Measurements from ENCODE around the gene INKA2.
A peak's percentile ranks its signal among the peaks of the same experiment; 100 is the strongest.
"Not testable (repeated sequence)": the region's sequence is repeated elsewhere in the genome, so short reads cannot be mapped to it uniquely, and the experiment has no call there.

Gene INKA2

DNA sequence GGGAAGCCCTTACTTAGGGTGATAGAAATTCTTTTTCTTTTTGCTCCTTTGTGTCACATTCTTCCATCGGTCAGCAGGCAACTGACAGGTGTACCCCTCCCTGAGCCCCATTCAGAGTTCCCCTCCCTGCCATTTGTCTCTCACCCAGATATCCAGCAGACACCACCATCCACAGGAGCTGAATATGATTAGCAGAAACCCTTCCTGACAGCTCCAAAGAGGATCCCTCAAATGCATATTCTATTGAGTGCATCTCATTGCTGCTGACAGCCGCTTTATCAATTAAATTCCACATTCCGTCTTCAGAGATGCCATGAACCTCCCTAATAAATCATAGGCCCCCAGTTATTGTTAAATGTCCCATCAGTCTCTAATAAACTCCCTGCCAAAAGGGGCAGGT is 10.4 kb upstream of the INKA2 start:
- DNase-seq, result no peak

DNA sequence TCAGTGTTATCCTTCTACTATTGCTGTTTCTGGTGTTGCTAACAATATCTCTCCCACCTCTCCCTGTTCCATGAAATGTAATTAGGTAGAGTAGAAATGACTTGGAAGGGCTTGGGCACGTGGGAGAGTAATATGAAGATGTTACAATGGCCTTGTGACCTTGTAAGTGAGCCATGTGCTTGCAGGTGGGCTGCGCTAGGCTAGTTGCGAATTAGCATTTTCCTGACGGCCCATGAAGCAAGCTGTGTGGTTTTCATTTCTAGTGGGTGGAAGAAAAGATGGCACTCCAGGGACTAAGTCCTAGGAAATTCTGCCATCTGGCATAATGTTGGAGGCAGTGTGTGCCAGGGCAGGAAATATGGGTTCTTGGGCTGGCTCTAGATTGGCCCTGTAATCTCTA is 8.8 kb upstream of the INKA2 start:
- no peak for DNase-seq

DNA sequence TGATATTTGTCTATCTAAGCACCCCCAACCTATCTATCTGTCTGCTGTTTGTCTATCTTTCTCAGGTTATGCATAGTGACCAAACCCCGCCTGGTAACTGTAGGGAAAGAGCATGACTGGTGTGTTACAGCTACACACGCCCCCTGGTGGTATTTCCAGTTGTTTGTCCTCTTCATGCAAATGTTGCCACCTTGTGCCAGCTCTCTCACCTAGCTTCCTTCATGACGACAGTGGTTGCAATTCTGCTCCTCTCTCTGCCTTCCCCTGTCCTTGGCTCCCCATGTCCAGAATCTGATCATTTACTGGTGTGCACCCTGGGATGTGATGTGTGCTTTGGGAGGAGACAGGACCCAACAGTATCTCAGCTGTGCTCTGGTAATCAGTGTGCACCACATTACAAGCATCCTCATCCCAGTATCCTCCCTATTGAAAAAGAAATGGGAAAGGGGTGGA is 8.1 kb upstream of the INKA2 start:
- peak in 1 of 4 experiments; percentile 2 for DNase-seq

DNA sequence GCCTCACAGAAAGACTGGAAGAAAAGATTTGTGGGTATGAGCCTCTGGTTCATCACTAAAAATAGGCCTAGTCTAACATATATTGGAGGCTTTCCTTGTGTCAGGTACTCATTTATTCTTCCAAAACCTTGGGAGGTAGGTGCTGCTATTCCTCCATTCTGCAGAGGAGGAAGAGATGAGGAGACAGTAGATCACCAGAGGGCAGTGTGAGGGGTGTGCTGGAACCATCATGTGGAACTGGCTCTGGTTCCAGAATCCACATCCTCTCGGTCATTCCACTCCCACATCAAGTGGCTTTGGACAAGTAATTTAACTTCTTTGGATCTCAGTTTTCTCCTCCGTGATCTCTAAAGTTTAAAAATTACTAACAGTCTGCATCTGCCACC is 7.4 kb upstream of the INKA2 start:
- no peak for DNase-seq

DNA sequence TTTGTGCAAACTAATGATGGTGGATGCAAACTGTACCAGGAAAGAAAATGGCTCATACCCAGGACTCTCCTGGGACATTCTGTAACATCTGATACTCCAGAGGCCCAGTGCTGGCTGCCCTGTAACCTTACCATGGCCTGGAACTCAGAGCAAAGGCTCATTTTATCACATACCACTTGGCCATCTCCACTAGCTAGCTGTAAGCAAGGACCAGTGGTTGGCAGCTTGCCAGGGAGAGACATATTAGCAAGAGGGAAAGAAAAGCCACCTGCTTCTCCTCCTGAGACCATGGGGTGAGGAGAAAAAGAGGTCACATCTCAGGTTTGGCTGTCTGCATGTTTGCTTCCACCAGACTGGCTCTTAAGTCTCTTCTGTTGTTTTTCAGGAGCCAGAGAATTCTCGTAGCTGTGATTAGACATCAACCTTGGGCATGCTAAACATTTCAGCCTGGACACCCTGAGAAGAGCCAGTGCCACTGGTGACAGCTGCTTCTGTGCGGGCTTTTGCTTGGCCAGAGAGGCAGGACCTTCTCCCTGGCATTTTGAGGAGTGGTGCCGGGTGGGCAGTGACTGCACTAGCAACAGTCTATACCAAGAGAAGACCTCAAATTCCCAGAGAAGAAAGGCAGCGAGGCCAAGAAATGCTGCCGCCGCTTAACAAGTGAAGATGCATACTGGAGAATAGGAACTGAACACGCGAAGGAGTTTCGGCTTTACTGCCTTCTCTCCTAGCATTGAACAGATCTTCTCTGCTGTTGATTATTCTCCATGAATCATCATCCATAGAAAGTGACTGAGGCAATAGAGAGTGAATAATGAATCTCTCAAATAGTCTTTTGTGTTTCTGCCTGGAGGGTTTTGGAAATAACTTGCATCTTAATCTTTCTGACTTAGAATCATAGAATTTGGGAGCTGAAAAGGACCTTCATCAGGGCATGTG is 6.7 kb upstream of the INKA2 start:
- DNase-seq, result no peak

DNA sequence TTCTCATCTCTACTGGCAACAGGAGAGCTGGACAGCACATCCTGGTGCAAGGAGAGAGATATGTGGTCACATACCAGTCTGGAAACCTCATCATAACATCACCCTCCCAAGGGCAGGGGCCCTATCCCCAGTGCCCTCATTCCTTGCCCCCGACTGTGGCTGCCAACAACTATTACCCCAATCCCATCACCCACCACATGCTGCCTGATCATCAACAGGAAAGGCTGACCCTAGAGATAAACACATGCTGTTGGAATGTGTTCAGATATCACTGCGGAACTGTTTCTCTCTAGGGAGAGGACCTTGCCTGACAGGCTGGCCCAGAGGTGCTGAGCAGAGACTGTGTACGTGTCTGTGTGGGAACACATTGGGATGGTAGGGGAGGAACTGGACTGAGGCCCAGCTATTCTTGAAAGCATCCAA is 4.5 kb upstream of the INKA2 start:
- no peak for DNase-seq

DNA sequence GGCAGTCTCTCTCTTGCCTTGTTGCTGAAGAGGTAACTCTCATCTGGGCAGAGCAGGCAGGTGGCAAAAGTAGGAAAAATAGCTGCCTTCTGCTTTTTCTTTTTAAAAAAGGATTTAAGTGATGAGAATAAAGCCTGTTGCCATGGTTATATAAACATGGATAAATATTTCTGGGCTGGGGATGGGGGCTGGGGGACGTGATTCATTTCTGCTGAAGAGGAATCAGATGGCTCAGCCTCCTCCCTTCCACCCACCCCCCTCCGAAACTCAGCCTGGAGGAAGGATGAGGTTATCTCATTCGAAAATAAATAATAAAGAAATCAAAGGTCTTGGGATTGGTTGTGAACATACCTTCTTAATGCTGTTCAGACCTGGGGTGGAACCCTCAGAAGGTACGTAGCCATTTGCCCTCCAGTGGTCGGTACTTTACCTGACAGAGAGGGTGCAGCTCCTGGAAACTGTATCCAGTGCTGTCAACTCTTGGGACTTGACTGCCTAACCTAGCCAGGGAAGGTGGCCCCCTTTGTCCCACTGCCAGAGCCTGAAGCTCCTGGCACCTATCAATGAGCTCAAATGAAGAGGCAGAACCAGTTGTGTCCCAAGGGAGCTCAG is 3.8 kb upstream of the INKA2 start:
- no peak for DNase-seq

DNA sequence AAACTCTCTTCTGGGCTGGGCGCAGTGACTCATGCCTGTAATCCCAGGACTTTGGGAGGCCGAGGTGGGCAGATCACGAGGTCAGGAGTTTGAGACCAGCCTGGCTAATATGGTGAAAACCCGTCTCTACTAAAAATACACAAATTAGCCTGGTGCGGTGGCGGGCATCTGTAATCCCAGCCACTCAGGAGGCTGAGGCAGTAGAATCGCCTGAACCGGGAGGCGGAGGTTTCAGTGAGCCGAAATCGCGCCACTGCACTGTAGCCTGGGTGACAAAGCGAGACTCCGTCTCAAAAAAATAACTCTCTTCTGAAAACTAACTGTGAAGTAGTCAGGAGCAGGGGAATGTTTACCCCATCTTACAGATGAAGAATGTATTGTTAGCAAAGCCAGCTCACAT is 3.1 kb upstream of the INKA2 start:
- DNase-seq, result not testable (repeated sequence)

DNA sequence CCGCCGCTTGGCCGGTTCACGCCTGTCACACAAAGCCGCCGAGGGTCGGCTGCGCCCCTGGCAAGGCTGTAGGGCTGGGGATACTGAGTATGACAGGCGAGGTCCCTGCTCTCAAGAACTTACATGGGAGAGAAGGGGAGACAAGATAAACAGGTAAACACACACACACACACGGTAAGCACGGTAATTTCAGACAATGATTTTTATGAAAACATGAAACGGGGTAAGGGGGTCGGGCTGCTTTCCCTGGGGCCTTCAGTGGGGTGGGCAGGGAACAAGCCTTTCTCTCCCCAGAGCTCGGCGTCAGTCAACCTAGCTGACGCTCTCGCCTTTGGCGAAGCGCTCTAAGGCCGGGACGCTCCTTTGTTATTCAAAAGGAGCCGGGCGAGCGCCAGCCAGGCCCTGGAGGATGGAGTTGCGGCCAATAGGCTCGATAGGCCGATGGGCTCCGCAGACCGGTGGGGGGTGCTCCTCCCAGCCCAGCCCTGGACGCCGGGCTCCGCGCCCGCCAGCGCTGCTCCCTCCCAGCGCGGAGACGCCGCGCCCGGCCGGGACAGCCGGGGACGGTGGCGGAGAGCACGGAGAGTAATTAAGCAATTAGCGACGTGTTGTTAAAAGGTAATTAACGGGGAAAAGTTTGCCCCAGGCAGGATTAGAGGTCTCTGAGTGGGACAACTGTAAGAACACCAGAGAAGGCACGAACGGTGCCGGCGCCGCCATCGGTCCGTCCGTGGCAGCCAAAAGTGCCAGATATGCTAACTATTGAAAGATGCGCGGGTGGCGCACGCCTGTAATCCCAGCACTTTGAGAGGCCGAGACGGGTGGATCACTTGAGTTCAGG is 950 bp upstream of the INKA2 start:
- DNase-seq, result peak in 1 of 4 experiments; percentile 7

DNA sequence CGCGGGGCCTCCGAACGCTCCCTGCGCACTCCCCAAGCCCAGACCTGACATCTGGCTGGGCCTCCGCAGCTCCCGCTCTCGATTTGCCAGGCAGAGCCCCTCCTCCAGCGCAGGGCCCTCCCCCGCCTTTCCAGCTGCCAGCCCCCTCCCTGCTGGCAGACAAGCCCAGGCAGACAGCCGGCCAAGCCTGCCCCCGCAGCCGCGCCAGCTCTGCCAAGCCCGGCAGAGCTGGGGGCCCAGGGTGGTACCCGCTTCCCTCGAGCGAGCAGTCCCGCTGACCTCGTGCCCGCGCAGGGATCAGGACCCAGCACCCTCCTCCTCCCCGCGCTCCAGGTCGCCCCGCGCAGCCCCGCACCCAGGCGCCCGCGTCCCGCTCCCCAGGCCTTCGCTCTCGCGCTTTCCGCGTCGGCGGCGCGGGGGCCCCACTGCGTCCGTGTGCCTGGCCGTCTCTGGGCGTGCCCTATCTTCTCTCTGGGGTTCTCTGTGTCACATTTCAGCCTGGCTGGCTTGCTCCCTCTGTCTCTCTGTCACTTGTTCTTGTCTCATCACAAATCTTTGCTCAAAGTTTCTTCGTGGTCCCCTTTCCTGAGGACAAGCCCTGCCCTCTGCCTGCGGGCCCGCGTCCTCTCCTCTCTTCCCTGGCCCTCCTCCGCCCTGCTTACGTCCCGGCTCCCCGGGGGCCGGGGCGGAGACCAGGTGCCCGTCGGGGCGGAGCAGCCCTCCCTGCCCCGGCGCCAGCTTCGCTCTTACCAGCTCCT is 580 bp downstream of the INKA2 start:
- DNase-seq, result peak in 1 of 4 experiments; percentile 15

DNA sequence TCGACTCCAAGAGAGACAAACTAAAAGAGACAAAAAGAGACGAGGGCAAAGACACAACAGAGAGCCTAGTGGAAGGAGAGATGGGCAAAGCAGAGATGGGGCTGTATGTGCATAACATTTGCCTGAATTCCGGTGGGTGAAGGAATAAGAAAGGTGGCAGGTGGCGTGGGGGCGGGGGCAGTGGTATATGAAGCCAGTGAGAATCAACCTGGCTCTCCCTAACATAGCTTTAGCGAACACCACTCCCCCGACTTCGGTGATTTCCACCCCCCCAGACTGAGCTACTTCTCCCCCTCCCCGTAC is 1.1 kb downstream of the INKA2 start:
- DNase-seq, result no peak

DNA sequence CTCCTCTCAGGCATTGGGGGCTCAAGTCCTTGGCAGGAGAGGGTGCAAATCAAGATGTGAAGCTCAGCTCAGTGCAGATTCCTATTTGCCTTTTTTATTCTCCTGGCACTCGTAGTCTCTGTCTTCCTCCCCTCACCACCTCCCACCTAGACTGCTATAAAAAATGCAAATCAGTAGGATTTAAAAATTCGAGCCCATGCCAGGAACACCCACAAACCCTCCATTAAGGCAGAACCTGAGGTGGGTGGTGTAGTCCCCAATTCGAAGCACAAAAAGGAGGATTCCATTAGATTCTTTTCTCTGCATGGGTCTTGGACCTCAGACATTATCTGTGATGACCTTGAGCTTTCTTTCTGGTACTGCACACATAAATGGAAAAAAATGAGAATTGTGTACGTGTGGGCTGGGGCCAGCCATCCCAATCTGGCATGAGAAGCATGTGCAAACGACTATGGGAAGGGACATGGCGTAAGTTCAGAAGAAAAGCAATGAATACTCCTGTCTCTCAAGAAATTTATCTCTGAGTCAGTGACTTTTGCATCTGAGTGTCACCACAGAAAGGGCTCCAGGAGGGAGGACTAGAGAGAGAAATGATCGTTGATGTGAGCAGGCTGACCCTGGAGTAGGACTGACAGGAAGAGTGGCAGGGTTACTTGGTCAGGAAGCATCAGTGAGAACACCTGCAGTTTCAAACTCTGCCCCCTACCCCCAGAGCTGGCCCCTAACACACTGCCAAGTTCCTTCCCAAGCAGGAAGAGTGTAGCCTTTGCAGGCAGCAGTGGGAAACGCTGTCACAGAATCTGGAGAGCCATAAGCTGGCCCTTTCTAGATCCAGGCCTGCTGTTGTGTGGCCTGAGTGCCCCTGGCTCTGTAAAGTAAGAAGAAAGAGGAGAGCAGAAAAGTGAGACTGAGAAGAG is 1.7 kb downstream of the INKA2 start:
- DNase-seq, result no peak

DNA sequence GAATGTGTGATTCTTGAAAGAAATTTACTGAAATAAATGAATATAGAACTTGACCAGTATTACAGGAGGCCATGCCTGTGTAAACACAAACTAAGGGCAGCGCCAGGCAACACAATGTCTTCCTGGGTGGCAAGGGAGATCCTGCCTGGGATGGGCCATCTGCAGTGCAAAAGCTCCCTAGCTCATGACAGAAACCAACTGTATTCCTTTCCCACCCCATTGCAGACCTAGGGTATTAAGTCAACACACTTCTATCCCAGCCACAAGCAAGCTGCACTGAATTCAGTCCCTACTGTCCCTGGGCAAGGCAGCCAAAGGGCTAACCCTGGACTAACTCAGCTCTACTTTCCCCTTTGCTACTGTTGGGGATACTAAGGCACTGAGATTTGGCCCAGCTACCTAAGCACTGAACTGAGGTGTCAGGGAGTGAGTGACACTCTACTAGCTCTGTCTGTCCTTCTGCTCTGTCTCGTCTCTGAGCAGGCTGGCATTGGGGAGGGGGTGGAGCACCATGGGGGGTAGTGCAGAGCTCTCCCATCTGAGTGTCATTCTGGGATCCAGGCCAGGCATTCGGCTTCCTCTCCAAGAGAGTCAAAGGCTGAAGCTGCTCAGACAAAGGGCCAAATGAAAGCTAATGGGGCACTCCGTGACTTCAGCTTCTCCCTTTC is 2.5 kb downstream of the INKA2 start:
- DNase-seq, result no peak

DNA sequence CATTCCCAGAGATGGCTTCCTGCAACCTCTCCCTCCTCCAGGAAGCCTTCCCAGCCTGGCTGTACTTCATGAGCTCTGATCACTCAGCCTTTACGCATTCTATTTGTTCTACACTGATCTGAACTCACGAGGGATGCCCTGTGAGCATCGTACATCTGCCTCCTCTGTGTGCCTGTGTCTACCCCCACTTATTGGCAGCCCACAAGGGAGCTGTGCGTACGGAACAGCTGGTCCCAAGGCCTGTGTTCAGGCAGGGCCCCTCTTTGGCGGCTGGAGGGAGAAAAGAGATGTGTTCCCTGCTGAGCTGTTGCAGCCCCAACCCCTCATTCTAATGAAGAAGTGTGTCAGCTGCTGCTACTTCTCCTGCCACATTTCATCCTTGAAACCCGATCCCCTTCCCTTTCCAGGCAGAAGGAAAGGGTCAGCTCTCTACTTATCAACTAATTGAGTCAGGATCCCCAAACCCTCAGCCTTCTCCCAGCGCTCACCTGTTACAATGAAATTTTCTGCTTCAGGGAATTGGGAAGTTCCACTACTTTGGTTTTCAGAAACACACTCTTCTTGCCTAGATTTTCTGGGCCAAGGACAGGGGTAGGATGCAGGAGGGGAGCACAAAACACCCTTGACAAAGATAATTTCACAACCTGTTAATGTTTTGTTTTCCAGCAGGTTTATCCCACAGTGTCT is 3.2 kb downstream of the INKA2 start:
- no peak for DNase-seq

DNA sequence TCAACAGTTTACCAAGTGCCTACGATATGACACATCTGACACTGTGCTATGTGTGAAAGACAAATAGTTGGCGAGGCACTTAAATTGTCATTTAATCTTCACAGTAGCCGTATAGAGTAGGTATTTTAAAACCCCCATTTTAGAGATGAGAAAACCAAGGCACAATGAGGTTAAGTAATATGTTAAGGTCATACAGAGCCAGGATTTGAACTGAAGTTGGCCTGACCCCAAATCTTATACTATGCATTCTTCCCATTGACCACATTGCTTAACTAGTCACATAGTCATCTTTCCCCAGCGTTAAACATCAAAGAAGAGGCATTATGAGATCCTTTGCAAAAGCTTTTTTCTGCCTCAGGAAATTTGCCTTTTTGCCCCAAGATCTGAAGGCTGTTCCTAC is 3.9 kb downstream of the INKA2 start:
- DNase-seq, result no peak

DNA sequence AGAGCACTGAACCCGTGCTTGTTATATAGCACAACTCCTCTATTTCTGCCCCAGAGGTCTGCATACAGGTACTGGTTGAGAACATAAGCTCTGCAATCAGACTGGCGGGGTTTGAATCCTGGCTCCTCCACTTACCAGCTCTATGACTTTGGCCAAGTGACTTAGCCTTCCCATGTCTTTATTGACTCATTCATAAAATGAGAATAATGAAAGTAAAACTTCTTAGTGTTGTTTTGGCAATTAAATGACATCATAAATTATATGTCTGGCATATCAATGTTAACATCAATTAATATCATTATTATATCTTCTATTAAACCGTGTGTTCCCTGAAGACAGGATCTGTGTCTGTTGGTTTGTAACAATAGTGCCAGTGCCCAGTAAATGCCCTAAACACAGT is 4.3 kb downstream of the INKA2 start:
- DNase-seq, result no peak

DNA sequence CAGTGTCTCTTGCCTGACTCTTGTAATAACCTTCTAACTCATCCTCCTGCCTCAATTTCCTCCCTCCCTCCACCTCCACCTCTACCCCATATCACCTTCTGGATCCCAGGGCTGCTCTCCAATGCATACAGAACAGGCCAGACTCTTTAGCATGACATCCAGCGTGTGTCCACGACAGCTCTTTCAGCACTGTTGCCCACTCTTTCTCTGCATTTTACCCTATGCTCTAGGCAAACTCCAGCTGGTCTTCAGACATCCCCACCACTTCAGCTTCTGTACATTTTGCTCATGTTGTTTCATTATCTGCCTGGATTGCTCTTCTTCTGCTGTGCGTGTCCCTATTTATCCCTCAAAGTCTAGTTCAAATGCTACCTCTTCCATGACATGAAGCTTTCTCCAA is 4.8 kb downstream of the INKA2 start:
- DNase-seq, result no peak

DNA sequence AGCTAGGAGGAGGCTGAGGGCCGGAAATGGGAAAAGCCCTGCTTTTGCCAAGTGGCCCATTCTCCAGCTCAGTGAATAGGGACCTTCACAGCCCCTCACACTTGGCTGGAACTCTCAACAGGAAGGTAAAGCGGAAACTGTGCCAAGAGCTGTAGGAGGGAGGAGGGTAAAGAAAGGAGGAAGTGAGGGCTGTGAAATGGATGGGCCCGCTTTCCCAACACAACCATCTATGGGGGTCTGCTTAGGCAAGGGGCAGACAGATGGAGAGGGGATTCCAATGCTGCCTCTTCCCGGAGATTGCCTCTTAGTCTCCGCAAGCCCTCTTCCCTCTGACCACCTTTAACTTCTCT is 5.2 kb downstream of the INKA2 start:
- DNase-seq, result no peak

DNA sequence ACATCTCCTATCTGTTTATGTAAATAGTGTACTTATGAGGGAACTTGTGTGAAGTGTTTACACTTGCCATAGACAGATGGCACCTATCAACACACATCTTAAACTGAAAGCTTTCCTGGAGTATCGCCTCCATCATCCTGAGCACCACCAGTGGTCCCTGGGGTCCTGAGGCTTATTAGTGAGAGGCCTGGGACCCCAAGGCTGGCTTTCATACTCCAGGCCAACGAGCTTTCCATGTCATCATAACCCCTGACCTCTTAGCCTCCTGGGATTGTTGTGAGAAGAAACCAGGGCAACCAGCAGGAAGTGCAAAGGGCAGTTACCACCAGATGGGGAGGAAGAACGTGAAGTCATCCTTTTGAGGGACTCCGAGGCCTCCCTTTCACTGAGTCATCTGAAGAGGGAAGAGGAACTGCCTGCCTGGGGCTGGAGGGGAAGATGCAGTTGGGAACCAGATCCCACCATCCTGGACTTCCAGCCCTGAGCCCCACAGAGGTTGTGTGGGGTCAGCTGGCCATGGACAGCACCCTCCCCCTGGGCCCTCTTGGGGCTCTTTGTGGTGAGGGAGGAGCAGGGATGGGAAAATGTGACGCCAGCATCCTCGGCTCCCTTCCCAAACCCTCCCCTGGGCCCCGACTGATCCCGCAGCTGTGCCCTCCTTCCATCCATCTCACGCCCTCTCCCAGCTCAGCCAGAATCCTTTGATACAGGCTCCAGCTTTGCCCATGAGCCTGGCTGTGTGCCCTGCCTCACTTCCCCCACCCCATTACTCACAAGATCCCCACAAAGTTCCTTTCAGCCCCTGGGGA is 5.8 kb downstream of the INKA2 start:
- DNase-seq, result no peak

DNA sequence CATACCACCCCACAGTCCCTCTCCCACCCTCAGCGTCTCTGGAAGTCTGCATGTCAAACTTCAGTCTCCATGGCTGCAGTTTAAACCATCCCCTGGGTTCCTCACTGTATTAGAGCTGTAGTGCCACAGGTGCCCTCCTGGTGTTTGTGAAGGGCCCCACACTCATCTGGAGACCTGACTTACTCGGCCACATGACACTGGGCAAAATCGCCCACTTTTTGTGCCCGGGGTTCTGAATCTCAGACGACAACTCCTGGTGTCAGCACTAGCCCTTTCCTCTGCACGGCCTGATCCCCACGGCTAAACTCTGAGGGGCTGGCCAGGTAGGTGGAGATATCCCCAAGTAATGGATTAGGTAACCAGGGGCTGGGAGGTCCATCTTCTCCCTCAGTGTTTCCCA is 6.5 kb downstream of the INKA2 start:
- DNase-seq, result no peak

Data from activated naive CD4-positive, alpha-beta T cell (primary cell).